HG03159 (cell line): ENCODE measurements around the gene TRIOBP.
"Not testable (repeated sequence)": the region's sequence is repeated elsewhere in the genome, so short reads cannot be mapped to it uniquely, and the experiment has no call there.

Experiments used
- ATAC-seq: cut with Tn5 transposase; IDR thresholded peaks from one replicate; pipeline ENCODE4 v1.9.1; 2021; ENCODE audit warnings: mild to moderate bottlenecking, moderate library complexity; ENCODE audit not compliant: unreplicated experiment

Gene TRIOBP, protein sequence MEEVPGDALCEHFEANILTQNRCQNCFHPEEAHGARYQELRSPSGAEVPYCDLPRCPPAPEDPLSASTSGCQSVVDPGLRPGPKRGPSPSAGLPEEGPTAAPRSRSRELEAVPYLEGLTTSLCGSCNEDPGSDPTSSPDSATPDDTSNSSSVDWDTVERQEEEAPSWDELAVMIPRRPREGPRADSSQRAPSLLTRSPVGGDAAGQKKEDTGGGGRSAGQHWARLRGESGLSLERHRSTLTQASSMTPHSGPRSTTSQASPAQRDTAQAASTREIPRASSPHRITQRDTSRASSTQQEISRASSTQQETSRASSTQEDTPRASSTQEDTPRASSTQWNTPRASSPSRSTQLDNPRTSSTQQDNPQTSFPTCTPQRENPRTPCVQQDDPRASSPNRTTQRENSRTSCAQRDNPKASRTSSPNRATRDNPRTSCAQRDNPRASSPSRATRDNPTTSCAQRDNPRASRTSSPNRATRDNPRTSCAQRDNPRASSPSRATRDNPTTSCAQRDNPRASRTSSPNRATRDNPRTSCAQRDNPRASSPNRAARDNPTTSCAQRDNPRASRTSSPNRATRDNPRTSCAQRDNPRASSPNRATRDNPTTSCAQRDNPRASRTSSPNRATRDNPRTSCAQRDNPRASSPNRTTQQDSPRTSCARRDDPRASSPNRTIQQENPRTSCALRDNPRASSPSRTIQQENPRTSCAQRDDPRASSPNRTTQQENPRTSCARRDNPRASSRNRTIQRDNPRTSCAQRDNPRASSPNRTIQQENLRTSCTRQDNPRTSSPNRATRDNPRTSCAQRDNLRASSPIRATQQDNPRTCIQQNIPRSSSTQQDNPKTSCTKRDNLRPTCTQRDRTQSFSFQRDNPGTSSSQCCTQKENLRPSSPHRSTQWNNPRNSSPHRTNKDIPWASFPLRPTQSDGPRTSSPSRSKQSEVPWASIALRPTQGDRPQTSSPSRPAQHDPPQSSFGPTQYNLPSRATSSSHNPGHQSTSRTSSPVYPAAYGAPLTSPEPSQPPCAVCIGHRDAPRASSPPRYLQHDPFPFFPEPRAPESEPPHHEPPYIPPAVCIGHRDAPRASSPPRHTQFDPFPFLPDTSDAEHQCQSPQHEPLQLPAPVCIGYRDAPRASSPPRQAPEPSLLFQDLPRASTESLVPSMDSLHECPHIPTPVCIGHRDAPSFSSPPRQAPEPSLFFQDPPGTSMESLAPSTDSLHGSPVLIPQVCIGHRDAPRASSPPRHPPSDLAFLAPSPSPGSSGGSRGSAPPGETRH (N-terminal part only)

DNA sequence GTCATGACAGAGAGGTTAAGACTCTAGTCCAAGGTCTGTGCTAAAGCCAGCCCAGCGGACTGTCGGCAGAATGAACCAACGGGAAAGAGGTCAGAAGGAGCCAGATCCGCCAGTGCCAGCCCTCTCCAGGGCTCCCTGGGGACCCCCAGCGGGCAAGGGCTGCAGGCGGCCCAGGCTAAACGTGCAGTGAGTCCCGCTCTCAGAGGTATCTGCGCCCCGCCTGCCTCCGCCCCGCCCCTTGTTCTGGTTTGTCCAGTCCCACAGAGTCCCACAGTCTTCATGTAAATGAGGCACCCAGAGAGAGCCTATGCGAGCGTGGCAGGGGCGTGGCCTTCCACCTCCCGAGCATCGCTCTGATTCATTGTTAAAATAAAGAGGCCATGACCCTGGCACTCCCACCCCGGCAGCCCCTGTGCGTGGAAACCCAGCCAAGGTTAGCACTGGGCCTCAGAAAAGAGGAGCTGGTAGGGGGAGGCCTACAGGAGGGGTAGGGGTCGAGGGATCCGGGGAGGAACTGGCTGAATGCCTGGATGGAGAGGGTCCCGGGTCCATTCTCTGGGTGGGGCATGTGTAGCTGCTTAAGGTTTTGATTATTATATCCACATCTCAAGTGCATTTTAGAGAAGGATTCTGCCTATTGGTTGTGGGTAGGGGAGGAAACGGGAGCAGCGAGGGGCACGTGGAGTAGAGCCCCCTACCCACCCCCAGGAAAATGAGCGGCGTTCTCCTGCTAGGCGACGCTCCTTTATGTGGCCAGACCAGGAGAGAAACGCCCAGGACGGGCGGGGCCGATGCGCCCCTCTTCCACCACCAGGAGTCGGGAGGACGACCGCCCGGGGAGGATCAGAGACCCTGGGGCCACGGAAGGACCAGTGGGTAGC is at the start of gene TRIOBP:
Gene TRIOBP, plus strand, starts transcription at position 392 of the 881 bp plus-strand sequence. CDS start 4,318 bp downstream, outside the sequence.
- peak; percentile 94 for ATAC-seq

- no peak for ATAC-seq
Observed at GRCh38 chr22:37647317-37647716, 49.5 kb upstream of the TRIOBP start.

DNA sequence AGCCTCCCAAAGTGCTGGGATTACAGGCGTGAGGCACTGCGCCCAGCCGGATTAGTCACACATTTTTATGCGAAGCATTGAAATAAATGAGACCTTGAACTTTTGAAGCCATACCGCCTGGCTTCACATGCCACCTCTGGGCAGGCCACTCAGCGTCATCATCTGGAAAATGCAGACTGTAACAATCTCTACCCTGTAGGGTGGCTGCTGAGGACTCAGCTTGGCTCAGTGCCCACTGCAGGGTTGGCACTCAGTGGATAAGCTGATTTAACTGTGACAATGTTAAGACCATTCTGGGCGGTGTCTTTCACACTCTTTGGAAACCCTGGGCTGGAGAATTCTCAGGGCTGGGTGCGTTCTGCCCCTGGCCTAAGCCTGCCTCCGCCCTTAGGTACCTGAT is 48.9 kb upstream of the TRIOBP start:
- ATAC-seq: no peak

DNA sequence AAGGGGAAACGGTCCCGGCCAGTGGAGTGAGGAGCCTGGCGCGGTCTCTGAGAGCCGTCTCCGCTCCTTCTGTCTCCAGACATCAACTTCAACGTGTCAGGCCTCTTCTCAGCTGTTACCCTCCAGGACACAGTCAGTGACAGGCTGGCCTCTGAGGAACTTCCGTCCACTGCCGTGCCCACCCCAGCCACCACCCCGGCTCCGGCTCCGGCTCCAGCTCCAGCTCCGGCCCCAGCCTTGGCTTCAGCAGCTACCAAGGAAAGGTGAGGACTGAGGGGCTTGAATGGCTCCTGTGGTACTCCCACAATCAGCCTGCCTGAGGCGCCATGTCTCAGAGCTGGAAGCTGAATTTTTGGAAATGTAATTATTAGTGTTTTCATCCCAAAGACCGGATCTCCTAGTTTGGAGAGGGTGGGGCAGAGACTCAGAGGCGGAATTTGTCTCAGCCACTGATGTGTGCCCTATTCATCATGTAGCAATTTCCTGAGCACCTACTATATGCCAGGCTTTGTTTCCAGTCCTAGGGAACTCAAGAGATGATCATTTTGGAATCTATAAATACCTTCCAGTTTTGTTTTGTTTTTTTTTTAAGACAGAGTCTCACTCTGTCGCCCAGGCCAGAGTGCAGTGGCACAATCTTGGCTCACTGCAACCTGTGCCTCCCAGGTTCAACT is 46.2 kb upstream of the TRIOBP start:
- ATAC-seq: no peak

GRCh38 chr22:37654563-37655251 is 42.1 kb upstream of the TRIOBP start:
- ATAC-seq: no peak

GRCh38 chr22:37655252-37655563 is 41.6 kb upstream of the TRIOBP start:
- no peak for ATAC-seq

DNA sequence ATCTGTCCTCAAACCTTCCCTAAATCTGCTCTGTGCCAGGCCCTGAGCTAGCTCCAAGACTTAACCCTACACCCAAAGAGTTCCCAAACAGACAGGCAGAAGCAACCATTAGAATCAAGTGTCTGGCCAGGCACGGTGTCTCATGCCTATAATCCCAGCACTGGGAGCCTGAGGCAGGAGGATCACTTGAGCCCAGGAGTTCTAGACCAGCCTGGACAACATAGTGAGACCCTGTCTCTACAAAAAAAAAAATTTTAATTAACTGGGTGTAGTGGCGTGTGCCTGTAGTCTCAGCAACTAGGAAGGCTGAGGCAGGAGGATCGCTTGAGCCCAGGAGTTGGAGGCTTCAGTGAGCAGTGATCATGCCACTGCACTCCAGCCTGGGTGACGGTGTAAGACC is 40.3 kb upstream of the TRIOBP start:
- not testable (repeated sequence) for ATAC-seq

DNA sequence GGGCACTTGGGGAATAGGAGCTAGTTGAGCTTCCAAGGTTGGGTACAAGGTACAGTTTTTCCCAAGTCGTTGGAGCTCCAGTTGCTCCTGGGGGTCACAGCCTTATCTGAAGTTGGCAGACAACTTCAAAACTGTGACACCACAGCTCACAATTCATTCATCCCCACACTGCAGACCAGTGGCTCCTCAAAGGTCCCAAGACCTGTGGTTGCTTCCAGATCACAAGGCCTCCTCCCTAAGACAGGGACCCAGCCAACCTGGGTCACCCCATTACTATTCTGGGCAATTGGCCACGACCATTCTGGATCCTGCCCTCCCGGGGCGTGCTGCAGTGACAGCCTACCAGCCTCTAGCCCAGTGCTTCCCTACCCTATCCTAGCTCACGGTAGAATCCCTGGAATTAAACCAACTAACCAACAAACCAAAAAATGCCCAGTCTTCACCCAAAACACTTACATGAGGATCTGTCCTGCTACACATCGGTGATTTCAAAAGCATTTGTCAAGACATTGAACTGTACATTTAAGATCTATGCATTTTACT is 39.2 kb upstream of the TRIOBP start:
- ATAC-seq: peak; percentile 16

GRCh38 chr22:37658133-37659065 is 38.4 kb upstream of the TRIOBP start, which contains the start of gene PDXP:
PDXP (plus strand) TSS chr22:37658723; CDS start chr22:37658783, 60 bp downstream.
- ATAC-seq: peak; percentile 78

- peak; percentile 3 for ATAC-seq
Observed at GRCh38 chr22:37659066-37659896, 37.6 kb upstream of the TRIOBP start.

GRCh38 chr22:37659897-37660708 is 36.7 kb upstream of the TRIOBP start:
- no peak for ATAC-seq

- ATAC-seq: no peak
Observed at GRCh38 chr22:37660709-37661045, 36.2 kb upstream of the TRIOBP start.

DNA sequence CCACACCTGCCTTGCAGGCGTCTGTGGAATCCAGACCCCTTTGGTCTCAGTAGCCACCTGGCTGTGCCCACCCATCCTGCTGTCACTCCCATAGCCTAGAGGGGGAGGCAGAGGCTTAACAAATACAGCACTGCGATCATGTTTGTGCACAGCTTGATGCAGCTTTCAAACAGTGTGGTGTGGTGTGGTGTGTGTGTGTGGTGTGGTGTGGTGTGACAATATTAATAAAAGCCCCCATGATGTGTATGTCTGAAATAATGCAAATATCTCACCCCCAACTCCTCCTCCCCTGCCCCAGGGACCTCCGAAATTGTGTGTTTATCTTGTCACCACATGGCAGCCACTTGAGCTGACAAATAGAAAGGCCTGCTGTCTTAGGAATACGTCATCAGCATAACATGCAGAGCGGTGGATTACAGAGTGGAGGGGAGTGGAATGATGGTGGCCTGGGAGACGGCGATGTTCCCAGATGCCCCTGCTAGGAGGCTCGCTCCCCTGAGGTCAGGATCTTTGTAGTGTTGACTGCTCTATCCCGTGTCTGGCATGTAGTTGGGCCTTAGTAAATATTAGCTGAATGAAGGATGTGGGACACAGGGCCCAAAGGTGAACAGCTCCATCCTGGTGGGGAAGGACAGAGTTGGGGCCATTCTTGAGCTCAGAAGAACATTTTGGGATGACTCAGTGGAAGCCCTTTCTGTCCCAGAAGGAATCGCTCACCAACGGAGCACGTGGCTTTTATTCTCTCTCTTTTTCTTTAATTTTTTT is 35.5 kb upstream of the TRIOBP start:
- ATAC-seq: no peak

DNA sequence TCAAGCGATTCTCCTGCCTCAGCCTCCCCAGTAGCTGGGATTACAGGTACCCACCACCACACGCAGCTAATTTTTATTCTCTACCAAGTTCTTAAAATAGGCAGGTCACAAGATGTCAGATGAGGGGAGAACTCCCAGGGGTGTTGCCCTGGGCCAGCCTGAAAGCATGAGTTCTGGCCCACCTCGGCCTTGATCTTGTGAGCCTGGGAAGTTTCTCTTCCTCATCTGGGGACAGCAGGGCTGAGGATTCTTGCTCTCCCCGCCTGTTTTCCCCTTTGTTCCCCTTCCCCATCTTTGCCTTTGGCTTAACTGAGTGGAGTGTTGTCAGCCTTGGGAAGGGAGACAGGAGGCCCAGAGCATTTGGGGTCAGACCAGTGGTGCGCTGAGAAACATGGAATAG is 34.8 kb upstream of the TRIOBP start:
- ATAC-seq: no peak

DNA sequence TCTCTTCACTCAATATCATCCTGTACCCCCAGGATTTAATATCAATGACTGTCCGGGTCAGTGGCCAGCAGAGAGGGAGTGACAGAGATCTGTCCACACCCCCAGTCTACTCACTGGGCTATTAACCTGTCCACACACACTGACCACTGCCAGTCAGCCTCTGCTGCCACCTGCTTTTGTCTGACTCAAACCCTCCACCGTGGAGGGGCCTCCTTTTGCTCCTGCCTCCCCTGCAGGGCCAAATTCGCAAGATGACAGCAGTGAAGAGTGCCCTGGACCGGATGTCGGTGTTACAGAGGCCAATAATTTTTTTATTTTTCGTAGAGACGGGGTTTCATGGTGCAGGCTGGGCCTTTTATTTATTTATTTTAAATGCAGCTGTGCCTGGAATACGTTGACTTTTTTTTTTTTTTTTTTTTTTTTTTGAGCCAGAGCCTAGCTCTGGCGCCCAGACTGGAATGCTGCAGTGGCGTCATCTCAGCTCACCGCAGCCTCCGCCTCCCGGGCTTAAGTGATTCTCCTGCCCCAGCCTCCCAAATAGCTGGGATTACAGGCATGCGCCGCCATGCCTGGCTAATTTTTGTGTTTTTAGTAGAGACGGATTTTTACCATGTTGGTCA is 33.2 kb upstream of the TRIOBP start:
- no peak for ATAC-seq
